ENCODE measurements around the gene DIP2C.
"Not testable (repeated sequence)": the region's sequence is repeated elsewhere in the genome, so short reads cannot be mapped to it uniquely, and the experiment has no call there.

Gene DIP2C

DNA sequence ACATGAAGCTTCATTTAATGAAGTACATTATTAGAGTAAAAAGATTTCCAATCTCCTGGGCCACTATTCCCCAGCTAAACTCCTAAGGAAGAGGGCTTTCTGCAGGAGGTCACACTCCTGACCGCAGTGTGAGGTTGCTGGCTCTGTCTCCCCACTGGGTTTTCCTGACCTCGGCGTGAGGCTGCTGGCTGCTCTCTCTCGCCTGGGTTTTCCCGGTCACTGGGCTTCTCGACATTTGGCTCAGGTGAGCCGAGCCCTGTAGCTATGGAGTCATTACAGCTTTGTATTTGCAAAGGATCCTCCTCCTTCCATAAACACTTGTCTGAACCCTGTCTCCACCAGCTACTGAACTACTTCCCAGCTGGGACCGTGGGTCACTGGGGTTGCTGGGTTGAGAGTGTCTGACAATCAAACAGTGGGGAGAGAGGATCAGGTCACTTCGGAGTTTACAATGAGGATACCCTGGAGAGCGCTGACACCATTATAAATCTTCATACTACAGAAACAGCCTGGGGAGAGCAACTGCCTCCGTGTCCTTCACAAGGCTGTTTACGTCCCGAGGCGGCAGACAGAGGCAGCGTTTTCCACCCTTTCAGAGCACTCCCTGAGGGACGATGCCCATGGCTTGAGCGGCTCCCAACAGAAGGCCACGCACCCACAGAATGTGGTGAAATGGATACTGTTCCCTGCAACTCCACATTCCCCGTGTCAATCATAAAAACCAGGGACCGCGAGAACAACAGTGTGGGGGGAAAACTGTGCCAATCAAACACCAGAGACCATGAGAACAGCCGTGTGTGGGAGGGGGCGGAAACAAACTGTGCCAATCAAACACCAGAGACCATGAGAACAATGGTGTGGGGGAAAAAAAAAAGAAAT lies 328.0 kb downstream of the DIP2C start:
- no peak for DNase-seq

DNA sequence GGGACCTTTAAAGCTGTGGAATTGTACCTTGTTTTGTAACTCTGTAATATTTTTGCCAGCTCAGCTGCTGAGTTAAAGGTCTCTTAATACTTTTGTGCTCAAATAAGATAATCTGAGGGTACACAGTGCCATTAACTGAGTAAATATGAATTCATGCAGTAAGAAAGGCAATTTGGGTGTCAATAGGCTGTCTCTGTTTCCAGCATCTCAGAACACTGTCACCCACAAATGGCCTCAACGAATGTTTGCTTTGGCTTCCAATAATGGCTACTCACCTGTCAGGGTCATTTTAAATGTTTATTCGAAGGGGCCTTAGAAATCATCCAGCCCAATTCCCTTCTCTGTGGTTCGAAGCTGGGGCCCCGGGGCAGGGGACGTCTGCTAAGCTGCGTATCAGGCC lies 328.8 kb downstream of the DIP2C start:
- no peak for DNase-seq

DNA sequence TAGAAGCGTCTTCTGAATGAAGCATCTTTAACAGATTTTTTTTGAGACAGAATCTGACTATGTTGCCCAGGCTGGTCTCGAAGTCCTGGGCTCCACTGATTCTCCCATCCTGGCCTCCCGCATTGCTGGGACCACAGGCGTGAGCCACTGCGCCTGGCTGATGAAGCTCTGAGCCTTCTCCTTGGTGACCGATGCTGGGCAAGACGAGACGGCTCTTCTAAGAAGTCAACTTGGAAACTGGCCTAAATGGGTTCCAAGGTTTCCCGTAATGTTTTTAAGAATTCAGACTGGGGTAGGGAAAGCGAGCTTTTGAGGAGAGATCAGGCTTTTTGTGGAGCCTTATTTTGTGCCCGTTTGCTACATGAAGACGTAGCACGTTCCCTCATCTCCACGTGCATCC lies 329.7 kb downstream of the DIP2C start:
- DNase-seq: no peak

DNA sequence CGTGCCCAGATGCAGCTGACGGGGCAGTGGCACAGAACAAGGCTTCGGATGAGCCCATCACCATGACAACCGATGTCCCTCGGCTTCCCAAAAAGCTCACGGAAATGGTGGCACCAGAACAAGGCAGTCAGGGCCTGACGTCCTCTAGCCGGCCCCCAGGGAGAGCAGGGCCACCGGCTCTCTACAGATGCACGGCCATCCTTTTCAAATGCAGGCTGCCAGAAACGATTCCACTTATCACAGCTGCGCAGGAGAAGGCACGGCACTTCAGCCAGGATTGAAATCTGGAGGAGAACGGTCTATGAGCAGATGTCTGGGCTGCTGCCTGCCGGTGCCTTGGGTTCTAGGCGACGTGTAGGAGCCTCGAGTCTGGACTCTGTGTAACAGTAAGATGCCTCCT lies 330.4 kb downstream of the DIP2C start:
- DNase-seq: no peak

DNA sequence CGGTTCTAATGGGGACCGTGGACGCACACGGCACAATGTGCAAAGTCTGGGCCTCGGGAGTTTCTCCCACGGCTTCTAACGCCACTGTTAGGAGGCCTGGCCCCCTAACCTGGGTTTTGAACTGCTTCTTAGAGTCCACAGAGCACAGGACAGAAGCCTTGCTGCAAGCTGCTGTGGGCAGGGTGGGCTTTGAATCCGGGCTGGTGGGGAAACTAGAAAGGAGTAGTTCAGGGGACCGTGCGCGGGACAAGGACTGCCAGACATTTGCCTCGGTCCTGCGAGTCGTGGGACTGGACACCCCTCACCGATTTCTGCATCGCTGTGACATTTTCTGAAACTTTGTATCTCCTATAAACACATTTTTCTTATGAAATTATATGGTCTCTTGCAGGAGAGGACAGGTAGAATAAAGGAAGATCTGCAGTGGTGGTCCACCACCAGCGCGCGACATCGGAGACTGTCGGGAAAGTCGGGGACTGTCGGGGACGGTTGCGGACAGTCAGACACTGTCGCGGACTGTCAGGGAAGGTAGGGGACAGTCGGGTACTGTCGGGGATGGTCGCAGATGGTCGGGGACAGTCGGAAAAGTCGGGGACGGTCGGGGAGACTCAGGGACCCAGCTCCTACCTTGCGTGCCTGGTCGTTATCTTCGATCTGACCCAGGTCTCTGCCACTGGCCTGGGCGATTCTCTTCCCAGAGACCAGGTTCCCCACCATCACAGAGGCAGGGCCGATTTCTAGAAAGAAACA lies 332.1 kb downstream of the DIP2C start:
- no peak for DNase-seq

DNA sequence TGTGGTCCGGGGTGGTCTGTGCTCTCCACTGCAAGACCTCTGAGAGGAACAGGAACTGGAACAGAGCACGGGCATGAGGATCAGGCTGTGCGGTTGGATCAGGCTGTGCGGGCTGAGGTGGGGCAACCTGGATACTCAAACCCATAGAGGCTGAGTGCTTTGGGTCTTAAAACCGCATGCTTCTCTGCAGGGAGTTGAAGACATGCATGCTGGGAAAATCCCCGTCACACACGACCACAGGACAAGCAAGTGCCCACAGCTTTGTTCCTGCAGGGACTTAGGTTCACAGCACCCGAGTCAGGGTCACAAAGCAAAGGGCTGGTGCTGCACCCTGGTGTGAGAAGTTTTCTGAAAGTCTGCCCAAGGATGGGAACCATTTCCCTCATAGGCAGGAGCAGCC lies 333.0 kb downstream of the DIP2C start:
- DNase-seq: no peak

DNA sequence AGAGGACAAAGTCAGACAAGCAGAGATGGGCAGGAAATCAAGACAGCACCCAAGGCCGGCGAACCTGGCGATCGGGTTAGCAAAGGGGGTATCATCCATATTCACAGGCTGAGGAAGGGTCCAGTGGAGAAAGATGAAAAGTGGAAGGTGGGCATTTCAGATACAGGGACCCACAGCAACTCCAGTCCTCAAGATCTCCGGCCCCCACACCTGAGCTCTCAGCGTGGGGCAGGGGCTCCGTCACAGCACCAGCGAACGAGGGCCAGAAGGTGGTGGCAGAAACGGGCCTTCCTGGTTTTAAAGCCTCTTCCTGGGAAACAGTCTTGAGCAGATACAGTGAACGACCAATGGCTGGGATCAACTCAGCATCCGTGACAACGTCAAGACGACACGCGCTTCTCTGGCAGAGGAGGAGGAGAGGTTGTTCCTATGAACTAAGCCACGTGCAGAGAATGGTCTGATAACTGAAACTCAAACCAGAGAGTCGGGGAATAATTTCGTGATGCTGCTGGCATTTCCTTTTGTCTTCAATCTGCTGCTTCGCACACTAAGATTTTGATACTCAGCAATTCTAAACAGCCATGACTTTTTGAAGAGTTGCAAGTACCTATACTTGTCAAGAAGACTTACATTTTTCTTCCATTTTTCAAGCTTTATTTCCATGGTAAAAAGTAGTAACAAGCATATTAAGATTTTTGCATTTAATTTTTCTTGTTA lies 334.4 kb downstream of the DIP2C start:
- no peak for DNase-seq

DNA sequence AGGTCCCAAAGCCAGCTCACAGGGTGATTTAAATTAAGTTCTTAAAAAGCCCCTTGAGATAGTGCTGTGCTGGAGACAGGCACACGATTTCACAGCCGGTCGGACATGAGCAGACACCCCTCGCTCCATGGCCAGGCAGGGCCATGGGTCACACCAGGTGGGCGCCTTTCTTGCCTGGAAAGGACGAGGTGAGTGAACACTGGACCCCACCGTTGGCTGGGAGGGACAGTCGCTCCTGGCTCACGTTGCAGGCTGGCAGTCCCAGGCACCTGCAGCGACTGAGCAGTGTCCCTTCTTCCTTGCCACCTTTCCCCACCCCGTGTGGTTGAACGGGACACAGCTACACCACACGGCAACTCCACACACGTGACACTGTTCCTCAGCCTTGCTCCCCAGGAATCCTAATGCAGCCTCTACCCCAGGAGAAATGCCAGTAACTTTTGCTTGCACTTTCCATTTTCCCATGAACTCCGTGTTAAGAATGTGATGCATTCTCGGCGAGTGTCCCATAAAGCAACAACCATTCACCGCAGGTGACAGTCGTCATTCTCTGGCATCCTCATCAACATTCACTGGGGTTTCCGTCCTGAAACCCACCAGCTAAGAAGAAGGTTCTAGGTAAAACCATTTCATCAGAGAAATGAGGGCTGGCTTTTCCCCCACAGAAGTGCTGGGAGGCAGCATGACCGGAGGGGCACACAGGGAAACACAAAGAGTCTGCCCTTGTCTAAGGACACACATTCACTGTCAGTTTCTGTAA lies 336.8 kb downstream of the DIP2C start:
- DNase-seq: no peak

DNA sequence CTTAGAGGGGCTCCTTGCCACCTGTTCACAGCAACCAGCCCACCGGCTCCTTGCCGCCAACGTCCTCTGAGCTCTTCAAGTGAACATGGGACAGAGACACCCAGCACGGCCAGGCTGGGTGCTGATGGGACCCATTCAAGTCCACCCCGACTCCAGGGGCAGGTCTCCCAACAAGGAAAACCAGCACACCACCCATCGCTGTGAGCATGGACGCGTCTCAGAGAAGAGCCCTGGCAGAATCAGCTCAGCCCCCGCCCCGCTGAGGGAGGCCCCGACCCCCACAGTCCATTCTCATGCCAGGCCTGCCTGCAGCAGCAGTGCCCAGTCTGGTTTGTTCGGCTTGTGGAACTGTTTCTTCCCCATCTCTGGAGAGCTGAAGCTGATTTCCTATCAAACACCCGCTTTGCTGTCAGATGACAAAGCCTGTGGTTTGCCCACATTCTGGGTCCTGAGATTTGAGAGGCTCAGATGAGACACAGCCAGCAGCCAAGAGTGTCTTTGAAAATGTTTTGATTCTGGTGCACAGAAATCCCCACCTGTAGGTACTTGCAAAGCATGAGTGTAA lies 337.6 kb downstream of the DIP2C start:
- no peak for DNase-seq

DNA sequence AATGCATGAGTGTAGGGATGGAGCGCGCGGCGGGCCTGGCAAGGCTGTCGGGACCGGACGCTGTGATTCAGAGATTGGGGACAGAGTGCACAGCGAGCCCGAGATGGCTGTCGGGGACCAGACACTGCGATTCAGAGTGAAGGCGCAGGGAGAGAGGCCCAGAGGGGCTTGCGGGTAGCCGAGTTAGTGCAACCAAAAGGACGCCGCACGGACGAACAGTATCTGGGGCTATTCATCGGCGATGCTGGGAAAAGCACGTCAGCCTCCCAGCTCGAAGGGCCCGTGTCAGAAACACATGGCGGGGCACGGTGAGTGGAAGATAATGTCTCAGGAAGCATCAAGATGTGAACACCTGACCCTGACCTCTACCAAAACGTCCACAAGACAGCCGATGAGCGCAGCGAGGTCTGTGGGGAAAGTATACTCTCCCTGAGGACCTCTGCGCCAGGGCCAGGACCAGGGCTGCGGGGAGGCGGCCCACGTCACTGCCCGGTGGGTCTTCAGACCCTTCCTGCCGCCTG lies 338.4 kb downstream of the DIP2C start:
- no peak for DNase-seq

DNA sequence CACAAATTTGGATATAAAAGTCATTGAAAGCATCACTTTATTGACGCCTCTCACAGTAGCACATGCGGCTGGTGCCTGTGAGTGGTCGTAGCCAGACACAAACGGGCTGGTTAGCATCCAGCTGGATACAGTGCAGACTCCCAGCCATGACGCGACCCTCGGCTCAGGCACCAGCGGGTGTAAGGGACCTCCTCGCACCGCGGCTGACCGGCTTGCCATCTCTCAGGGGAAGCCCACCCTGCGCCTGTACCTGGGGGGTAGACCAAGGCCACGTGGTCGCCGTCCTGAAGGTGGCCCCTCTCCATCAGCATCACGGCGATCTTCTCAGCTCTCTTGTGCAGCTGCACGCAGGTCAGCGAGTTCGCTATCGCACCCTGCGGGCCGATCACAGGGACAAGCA lies 340.4 kb downstream of the DIP2C start:
- no peak for DNase-seq

DNA sequence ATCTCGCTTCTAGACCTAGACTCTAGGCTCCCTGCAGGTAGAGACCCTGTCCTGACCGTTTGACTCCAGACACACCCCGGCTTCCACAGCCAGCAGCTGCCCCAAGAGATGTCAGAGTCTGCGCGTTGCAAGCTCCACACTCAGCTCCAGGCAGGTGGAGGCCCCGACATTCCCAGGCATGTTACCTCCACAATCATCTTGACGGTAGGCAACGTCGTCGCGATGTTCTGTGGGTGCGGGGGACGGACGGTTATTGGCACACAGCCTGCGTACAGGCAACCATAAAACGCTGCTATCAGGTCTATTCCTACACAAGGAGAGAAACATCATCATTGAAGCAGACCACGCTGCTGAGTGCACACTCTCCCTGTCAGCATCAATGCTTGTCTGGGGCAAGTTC lies 341.0 kb downstream of the DIP2C start:
- no peak for DNase-seq

DNA sequence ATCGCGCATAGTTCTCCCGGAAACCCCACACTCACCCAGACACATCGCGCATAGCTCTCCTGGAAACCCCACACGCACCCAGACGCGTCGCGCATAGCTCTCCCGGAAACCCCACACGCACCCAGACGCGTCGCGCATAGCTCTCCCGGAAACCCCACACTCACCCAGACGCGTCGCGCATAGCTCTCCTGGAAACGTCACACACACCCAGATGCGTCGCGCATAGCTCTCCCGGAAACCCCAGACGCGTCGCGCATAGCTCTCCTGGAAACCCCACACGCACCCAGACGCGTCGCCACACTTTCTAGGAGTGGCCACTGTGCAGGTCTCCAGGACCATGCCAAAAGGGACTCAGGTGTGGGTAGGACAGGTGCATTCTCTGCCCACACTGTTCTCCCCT lies 341.7 kb downstream of the DIP2C start:
- DNase-seq: not testable (repeated sequence)

DNA sequence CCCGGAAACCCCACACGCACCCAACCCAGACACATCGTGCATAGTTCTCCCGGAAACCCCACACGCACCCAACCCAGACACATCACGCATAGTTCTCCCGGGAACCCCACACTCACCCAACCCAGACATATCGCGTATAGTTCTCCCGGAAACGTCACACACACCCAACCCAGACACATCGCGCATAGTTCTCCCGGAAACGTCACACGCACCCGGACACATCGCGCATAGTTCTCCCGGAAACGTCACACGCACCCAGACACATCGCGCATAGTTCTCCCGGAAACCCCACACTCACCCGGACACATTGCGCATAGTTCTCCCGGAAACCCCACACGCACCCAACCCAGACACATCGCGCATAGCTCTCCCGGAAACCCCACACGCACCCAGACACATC lies 342.3 kb downstream of the DIP2C start:
- not testable (repeated sequence) for DNase-seq

DNA sequence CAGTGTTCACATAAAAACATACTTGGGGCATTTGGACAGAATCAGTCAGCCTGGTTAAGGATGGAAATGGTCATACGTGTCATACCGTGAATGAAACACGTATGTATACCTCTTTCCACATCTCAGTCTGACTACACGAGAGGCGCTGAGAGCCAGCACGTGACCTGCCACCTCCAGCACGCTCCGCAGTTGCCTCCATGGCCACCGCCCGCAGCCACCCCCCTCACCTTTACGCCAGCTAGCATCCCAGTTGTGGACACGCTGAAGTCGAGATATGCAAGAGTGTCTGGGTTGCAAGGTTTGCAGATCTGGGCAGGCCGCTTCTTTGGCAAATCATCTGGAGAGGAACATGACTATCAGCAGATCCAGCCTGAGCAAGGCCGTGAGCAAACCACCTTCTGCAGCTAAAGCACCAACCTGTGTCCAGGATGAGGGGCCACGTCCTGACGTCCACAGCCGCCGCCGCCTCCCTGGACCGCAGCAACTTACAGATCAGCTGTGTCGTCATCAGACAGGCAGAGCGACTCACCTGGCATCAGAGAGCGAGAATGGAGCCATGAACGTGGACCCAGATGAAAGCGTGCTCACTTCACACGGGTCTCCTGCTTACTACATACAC lies 344.8 kb downstream of the DIP2C start:
- no peak for DNase-seq

DNA sequence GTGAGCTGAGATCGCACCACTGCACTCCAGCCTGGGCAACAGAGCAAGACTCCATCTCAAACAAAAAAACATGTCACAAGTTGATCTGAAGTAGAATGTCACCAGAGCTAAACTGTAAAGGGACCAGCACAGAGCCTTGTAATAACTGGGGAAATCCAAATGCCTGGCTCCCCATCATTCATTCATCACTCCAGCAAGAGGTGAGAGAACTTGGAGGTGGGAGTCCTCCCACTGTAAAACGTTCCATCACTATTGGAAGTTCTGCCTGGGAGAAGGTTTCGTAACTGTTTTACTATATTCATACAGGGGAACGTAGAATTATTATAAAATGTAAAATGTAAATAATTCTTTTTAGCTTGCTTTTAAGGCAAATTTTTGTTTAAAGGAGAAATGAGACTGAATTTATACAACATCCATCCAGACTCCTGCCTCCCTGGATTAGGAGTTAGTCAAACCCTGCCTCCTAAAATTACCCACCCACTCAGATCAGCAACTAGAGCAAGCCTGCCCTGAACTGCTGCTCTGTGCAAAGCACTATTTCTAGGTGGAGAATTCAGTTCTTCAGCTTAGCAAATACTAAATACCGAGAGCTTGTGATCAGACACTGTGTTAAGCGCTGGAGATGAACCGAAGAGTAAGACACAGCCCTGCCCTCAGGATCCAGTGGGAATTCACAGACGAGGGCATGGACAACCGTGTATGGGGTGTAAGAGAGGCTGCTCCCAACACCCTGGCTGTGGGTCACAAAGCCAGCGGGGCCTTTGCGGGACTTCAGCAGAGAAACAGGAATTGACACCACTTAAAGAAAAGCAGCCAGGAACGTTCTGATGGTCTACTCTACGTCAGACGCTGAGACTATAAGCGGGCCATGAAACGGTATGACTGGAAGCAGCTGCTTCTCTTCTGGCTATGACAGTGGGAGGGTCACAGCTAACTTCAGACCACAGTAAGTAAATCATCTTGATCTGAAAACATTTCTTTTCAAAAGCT lies 345.9 kb downstream of the DIP2C start:
- no peak for DNase-seq

DNA sequence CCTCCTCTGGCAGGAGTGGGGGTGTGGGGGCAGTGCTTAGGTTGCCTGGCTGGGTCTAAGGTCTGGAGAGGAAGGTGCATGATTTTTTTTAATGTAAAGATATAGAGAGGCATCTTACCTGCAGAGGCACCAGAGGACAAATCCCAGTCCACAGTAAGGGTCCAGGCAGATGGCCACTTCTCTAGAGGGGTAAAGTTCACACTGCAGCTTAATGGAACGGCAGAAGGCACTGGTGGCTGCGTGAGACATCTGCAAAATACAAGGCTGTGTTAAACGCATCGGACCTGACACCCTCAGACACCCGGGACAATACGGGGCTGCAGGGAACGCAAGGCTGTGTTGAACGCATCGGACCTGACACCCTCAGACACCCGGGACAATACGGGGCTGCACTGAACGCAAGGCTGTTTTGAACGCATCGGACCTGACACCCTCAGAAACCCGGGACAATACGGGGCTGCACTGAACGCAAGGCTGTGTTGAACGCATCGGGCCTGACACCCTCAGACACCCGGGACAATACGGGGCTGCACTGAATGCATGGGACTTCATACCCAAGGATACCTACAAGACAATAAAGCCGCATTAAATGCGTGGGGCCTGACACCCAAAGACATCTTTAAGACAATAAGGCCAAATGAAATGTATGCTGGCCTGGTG lies 348.3 kb downstream of the DIP2C start:
- DNase-seq: no peak

DNA sequence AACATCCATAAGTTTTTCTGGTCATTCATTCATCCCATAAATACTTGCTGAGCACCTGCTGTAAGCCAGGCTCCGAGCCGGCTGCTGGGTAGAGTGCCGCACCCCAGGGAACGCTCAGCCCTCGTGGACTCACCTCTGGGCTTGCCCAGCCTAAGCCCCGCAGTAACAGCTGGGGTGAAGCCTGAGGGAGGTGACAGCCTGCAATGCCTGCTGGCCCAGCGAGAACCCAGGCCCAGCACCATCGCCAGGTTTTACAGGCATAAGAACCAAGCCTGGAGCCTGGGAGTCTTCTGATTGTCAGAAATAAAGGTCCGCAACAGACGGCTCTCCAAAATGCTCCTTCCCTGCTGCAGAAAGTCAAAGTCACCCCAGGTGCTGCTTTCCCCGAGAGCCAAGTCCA lies 348.8 kb downstream of the DIP2C start:
- no peak for DNase-seq

DNA sequence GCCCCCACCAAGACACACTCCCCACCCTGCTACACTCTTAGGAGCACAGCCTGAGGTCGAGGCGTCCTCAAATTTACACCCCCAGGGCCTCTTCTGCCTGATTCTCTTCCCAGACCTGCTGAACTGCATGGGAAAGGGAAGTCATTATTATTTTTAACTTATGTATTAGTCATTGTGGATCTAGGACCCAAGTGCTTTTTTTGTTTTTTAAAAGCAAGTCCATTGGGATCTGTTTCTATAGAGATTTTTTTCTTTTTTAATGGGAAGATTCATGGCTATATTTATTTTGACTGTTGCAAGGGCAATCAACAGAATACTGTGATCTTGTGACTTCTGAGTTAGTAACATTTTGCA lies 350.5 kb downstream of the DIP2C start:
- DNase-seq: no peak

All from stimulated activated CD4-positive, alpha-beta T cell treated with anti-CD3 and anti-CD28 coated beads, Interleukin-12 subunit alpha, Interleukin-12 subunit beta, amount 100 ng/mL, for 4 hours (primary cell).